Mammary epithelial cell (primary cell): ENCODE results near the gene CSRP3.

ENCODE experiments used
- EZH2 ChIP-seq: IDR thresholded peaks from 2 replicates; pipeline ENCODE4 v1.6.1; 2012; ENCODE audit warnings: low read length, inconsistent platforms, borderline replicate concordance
- TF ChIP-seq, protein P1 (sequence below), 2 donors: IDR thresholded peaks in 1 of 2; conservative IDR thresholded peaks in 1 of 2; 2 replicates each; pipeline ENCODE4 v1.5.1; 2011 to 2012; ENCODE audit warnings: inconsistent platforms in 2 of 2, low read length in 2 of 2, mild to moderate bottlenecking in 2 of 2, control low read depth in 1 of 2, low read depth in 1 of 2; ENCODE audit not compliant: insufficient read depth in 1 of 2; ENCODE audit errors: extremely low read depth in 1 of 2

GRCh38 chr11:19216709-19217374, 15.1 kb upstream of the CSRP3 start:
- TF ChIP-seq, protein P1, sequence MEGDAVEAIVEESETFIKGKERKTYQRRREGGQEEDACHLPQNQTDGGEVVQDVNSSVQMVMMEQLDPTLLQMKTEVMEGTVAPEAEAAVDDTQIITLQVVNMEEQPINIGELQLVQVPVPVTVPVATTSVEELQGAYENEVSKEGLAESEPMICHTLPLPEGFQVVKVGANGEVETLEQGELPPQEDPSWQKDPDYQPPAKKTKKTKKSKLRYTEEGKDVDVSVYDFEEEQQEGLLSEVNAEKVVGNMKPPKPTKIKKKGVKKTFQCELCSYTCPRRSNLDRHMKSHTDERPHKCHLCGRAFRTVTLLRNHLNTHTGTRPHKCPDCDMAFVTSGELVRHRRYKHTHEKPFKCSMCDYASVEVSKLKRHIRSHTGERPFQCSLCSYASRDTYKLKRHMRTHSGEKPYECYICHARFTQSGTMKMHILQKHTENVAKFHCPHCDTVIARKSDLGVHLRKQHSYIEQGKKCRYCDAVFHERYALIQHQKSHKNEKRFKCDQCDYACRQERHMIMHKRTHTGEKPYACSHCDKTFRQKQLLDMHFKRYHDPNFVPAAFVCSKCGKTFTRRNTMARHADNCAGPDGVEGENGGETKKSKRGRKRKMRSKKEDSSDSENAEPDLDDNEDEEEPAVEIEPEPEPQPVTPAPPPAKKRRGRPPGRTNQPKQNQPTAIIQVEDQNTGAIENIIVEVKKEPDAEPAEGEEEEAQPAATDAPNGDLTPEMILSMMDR (conservative IDR thresholded peaks at IDR 0.05 in 1 of 2, IDR thresholded peaks at IDR 0.05 in 1 of 2; ENCODE audit: extremely low read depth in 1 of 2, insufficient read depth in 1 of 2, low read depth in 1 of 2, low read length in 2 of 2): no peak
- no peak for TF ChIP-seq EZH2
